SK-N-SH treated with all-trans-retinoic acid at 6 μM for 48 hours (cell line): ENCODE data around the gene RGS10.

Experiments
- ATAC-seq: fragments of 200-7000 bp; cut with Tn5 transposase; 3 replicates; pipeline ENCODE4 v1.9.1; 2020; ENCODE audit warnings: mild to moderate bottlenecking, moderate library complexity
- ARNTL ChIP-seq: fragments of 450-650 bp; formaldehyde crosslinking; IDR thresholded peaks from 2 replicates; pipeline ENCODE4 v1.5.0; 2020; ENCODE audit warnings: low read depth, mild to moderate bottlenecking, moderate library complexity, borderline replicate concordance
- BACH2 ChIP-seq: fragments of 250-450 bp; sonication (Bioruptor Pico); IDR thresholded peaks from 2 replicates; pipeline ENCODE4 v1.9.0; 2021; ENCODE audit warnings: mild to moderate bottlenecking, borderline replicate concordance
- CREB5 ChIP-seq: fragments of 250-450 bp; sonication (Bioruptor Pico); IDR thresholded peaks from 2 replicates; pipeline ENCODE4 v1.5.1; 2020; ENCODE audit warnings: low read depth, mild to moderate bottlenecking, moderate library complexity
- CSDC2 ChIP-seq: fragments of 250-450 bp; sonication (Bioruptor Pico); IDR thresholded peaks from 2 replicates; pipeline ENCODE4 v1.5.0; 2020; ENCODE audit warnings: mild to moderate bottlenecking, moderate library complexity
- CSRNP3 ChIP-seq: fragments of 250-450 bp; sonication (Bioruptor Pico); IDR thresholded peaks from 2 replicates; pipeline ENCODE4 v1.5.1; 2021; ENCODE audit warnings: mild to moderate bottlenecking, moderate library complexity
- ESRRG ChIP-seq: fragments of 250-450 bp; sonication (Bioruptor Pico); IDR thresholded peaks from 2 replicates; pipeline ENCODE4 v1.6.1; 2021; ENCODE audit warnings: mild to moderate bottlenecking
- GLIS3 ChIP-seq: fragments of 250-450 bp; sonication (Bioruptor Pico); IDR thresholded peaks from 2 replicates; pipeline ENCODE4 v1.5.0; 2020; ENCODE audit warnings: mild to moderate bottlenecking, moderate library complexity
- ISL1 ChIP-seq: fragments of 250-450 bp; sonication (Bioruptor Pico); IDR thresholded peaks from 2 replicates; pipeline ENCODE4 v2.1.2; 2022; ENCODE audit warnings: mild to moderate bottlenecking, moderate library complexity
- OSR1 ChIP-seq: fragments of 250-450 bp; sonication (Bioruptor Pico); IDR thresholded peaks from 2 replicates; pipeline ENCODE4 v1.8.0; 2022; ENCODE audit warnings: moderate library complexity, mild to moderate bottlenecking, inconsistent platforms
- PATZ1 ChIP-seq: fragments of 250-450 bp; sonication (Bioruptor Pico); IDR thresholded peaks from 2 replicates; pipeline ENCODE4 v1.8.0; 2020; ENCODE audit warnings: mild to moderate bottlenecking, moderate library complexity, borderline replicate concordance
- RARB ChIP-seq: fragments of 250-450 bp; sonication (Bioruptor Pico); IDR thresholded peaks from 2 replicates; pipeline ENCODE4 v1.8.0; 2021; ENCODE audit warnings: mild to moderate bottlenecking, moderate library complexity
- SNAI2 ChIP-seq: fragments of 250-450 bp; sonication (Bioruptor Pico); IDR thresholded peaks from 2 replicates; pipeline ENCODE4 v1.5.0; 2020; ENCODE audit warnings: mild to moderate bottlenecking, moderate library complexity
- TSHZ2 ChIP-seq: fragments of 250-450 bp; sonication (Bioruptor Pico); IDR thresholded peaks from 2 replicates; pipeline ENCODE4 v1.5.0; 2020; ENCODE audit warnings: mild to moderate bottlenecking, moderate library complexity
- ZC3H10 ChIP-seq: fragments of 250-450 bp; sonication (Bioruptor Pico); IDR thresholded peaks from 2 replicates; pipeline ENCODE4 v1.5.1; 2021; ENCODE audit warnings: mild to moderate bottlenecking, moderate library complexity
- ZFP3 ChIP-seq: fragments of 250-450 bp; sonication (Bioruptor Pico); IDR thresholded peaks from 2 replicates; pipeline ENCODE4 v1.5.0; 2020; ENCODE audit warnings: mild to moderate bottlenecking, moderate library complexity
- ZFP30 ChIP-seq: fragments of 450-650 bp; formaldehyde crosslinking; IDR thresholded peaks from 2 replicates; pipeline ENCODE4 v1.5.0; 2022; ENCODE audit warnings: mild to moderate bottlenecking, moderate library complexity
- ZNF565 ChIP-seq: fragments of 450-650 bp; formaldehyde crosslinking; conservative IDR thresholded peaks from 2 replicates; pipeline ENCODE4 v1.5.0; 2020; ENCODE audit warnings: low read depth, mild to moderate bottlenecking, moderate library complexity
- ZNF70 ChIP-seq: fragments of 450-650 bp; formaldehyde crosslinking; IDR thresholded peaks from 2 replicates; pipeline ENCODE4 v1.5.0; 2020; ENCODE audit warnings: mild to moderate bottlenecking, moderate library complexity

RGS10 gene

GRCh38 chr10:119509909-119510451, 32.5 kb downstream of the RGS10 start:
- no peak for ATAC-seq
- no peak for TF ChIP-seq ARNTL (CRISPR knock-in tag)
- no peak for TF ChIP-seq CSDC2 (CRISPR knock-in tag)
- TF ChIP-seq OSR1 (CRISPR knock-in tag) = no peak
- no peak for TF ChIP-seq ZNF70 (CRISPR knock-in tag)
- no peak for TF ChIP-seq CREB5 (CRISPR knock-in tag)
- TF ChIP-seq PATZ1 (CRISPR knock-in tag) = no peak
- no peak for TF ChIP-seq RARB (CRISPR knock-in tag)
- no peak for TF ChIP-seq ZC3H10 (CRISPR knock-in tag)
- no peak for TF ChIP-seq ZNF565 (CRISPR knock-in tag)
- TF ChIP-seq ESRRG (CRISPR knock-in tag) = no peak
- TF ChIP-seq SNAI2 (CRISPR knock-in tag) = no peak
- TF ChIP-seq ZFP3 (CRISPR knock-in tag) = no peak
- TF ChIP-seq CSRNP3 (CRISPR knock-in tag) = no peak
- TF ChIP-seq TSHZ2 (CRISPR knock-in tag) = no peak
- TF ChIP-seq BACH2 (CRISPR knock-in tag) = no peak
- no peak for TF ChIP-seq ZFP30 (CRISPR knock-in tag)
- no peak for TF ChIP-seq GLIS3 (CRISPR knock-in tag)

GRCh38 chr10:119507115-119507514, 35.4 kb downstream of the RGS10 start:
- ATAC-seq = no peak
- TF ChIP-seq ISL1 (CRISPR knock-in tag) = no peak
- no peak for TF ChIP-seq GLIS3 (CRISPR knock-in tag)
- TF ChIP-seq ZFP30 (CRISPR knock-in tag) = no peak
- no peak for TF ChIP-seq CSDC2 (CRISPR knock-in tag)
- no peak for TF ChIP-seq ZFP3 (CRISPR knock-in tag)
- TF ChIP-seq PATZ1 (CRISPR knock-in tag) = no peak
- no peak for TF ChIP-seq ESRRG (CRISPR knock-in tag)
- no peak for TF ChIP-seq CSRNP3 (CRISPR knock-in tag)
- no peak for TF ChIP-seq ZNF70 (CRISPR knock-in tag)
- TF ChIP-seq, all 23 proteins: peak for 0
